NB4 (cell line): Measurements from ENCODE around the gene TNFRSF8.
A peak's percentile ranks its signal among the peaks of the same experiment; 100 is the strongest.

Experiments
- DNase-seq: peaks from one replicate; pipeline ENCODE4 v3.0.0; 2010; ENCODE audit warnings: low read depth
- H3K4me3 ChIP-seq: one replicate; pipeline ENCODE4 v1.5.1; 2011; ENCODE audit warnings: mild to moderate bottlenecking, low read depth, low read length, moderate library complexity
- CTCF ChIP-seq: IDR thresholded peaks from one replicate; pipeline ENCODE4 v1.5.1; 2012; ENCODE audit warnings: low read depth, low read length
- MAX ChIP-seq: IDR thresholded peaks from 2 replicates; pipeline ENCODE4 v1.6.1; 2011; ENCODE audit warnings: low read depth, low read length
- MYC ChIP-seq: IDR thresholded peaks from 2 replicates; pipeline ENCODE4 v1.6.1; 2011; ENCODE audit warnings: low read depth, low read length
- POLR2A ChIP-seq: IDR thresholded peaks from 2 replicates; pipeline ENCODE4 v1.6.1; 2011; ENCODE audit warnings: mild to moderate bottlenecking; ENCODE audit not compliant: insufficient read length; ENCODE audit errors: extremely low read depth

The TNFRSF8 gene

GRCh38 chr1:12152113-12152891 is 89.2 kb downstream of the TNFRSF8 start:
- no peak for DNase-seq
- H3K4me3 ChIP-seq, result no peak overlapping the region
- no peak for TF ChIP-seq MAX
- TF ChIP-seq CTCF, result no peak
- TF ChIP-seq POLR2A, result no peak
- TF ChIP-seq MYC, result no peak

GRCh38 chr1:12153181-12153785 is 90.2 kb downstream of the TNFRSF8 start:
- TF ChIP-seq MYC (peak; percentile 80), POLR2A (no peak), CTCF (no peak), MAX (peak; percentile 96)
- no peak overlapping the region for H3K4me3 ChIP-seq
- peak; percentile 91 for DNase-seq

GRCh38 chr1:12155328-12155727 is 92.2 kb downstream of the TNFRSF8 start:
- TF ChIP-seq MAX, result no peak
- H3K4me3 ChIP-seq, result no peak overlapping the region
- DNase-seq, result no peak

- H3K4me3 ChIP-seq, result no peak overlapping the region
- DNase-seq, result peak; percentile 84
- TF ChIP-seq MAX, result no peak
- no peak for TF ChIP-seq POLR2A
Observed at GRCh38 chr1:12157366-12158231, 94.5 kb downstream of the TNFRSF8 start.

- H3K4me3 ChIP-seq, result no peak overlapping the region
- no peak for DNase-seq
- TF ChIP-seq MAX (no peak), POLR2A (no peak), CTCF (no peak), MYC (no peak)
Observed at GRCh38 chr1:12158357-12159092, 95.4 kb downstream of the TNFRSF8 start.

GRCh38 chr1:12159816-12160215 is 96.7 kb downstream of the TNFRSF8 start:
- TF ChIP-seq MAX, result no peak
- no peak for TF ChIP-seq MYC
- no peak for TF ChIP-seq CTCF
- TF ChIP-seq POLR2A, result no peak
- no peak overlapping the region for H3K4me3 ChIP-seq
- no peak for DNase-seq
